HG03432 (cell line): Measurements from ENCODE around the gene EXOC8.
A peak's percentile ranks its signal among the peaks of the same experiment; 100 is the strongest.

Source experiments
- ATAC-seq: cut with Tn5 transposase; IDR thresholded peaks from one replicate; pipeline ENCODE4 v1.9.1; 2021; ENCODE audit warnings: mild to moderate bottlenecking, moderate library complexity; ENCODE audit not compliant: unreplicated experiment

The EXOC8 gene

DNA sequence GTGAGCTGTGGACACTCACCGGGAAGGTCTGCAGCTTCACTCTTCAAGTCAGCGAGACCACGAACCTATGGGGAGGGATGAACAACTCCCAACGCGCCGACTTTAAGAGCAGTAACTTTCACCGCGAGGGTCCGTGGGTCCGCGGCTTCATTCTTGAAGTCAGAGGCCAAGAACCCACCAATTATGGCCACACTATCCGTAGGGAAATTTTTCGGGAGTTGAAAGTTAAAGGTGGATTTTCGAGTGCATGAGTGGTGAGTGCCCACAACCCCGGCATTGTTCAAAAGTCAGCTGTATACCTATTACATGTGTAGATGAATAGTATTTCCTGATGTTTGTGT is 19.7 kb downstream of the EXOC8 start:
- no peak for ATAC-seq

DNA sequence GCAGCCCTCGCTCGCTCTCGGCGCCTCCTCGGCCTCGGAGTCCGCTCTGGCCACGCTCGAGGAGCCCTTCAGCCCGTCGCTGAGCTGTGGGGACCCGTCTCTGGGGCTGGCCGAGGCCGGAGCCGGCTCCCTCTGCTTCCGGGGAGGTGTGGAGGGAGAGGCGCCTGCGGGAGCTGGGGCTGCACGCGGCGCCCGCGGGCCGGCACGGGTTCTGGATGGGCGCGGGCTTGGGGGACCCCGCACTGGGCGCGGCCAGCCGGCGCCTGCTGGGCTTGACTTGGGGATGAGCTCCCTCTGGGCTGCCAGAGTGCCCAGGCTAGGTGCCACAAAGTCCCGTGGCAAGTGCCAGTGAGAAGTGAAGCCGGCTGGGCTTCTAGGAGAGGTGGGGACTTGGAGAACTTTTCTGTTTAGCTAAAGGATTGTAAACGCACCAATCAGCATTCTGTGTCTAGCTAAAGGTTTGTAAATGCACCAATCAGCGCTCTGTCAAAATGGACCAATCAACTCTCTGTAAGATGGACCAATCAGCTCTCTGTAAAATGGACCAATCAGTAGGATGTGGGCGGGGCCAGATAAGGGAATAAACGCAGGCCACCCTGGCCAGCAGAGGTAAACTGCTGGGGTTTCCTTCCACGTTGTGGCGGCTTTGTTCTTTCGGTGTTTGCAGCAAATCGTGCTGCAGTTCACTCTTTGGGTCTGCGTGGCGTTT is 20.2 kb downstream of the EXOC8 start:
- no peak for ATAC-seq

DNA sequence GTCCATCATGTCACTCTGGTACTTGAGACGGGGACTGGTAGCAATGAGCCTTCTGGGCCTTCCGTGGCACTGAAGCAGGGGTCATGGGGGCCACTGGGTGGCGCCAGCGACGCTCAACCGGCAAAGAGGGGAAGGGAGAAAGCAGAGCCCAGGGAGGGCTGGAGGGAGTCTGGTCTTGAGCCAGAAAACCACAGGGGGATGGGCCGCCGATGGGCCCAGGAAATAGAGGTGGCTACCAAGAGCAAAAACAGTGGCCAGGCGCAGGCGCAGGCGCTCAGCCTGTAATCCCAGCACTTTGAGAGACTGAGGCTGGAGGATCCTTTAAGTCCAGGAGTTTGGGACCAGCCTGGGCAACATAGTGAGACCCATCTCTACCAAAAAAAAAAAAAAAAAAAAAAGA is 21.8 kb downstream of the EXOC8 start:
- ATAC-seq = peak; percentile 96

DNA sequence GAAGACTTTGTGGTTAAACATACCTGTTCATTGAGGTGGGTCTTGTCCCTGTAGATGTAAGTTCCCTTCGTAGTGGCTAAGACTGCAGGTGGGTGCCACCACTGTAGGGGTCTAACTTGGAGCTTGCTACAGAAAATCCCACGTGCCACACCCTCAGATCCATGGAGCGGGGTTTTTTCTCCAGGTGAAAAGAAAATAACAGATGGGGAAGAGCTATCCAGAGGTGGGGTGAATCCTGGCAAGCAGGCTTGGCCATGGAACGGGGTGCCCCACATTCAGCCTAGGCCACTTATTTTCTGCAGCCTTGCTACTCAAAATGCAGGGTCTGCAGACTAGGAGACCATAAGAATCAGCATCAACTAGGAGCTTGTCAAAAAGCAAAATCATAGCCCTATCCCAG is 24.0 kb downstream of the EXOC8 start:
- no peak for ATAC-seq

DNA sequence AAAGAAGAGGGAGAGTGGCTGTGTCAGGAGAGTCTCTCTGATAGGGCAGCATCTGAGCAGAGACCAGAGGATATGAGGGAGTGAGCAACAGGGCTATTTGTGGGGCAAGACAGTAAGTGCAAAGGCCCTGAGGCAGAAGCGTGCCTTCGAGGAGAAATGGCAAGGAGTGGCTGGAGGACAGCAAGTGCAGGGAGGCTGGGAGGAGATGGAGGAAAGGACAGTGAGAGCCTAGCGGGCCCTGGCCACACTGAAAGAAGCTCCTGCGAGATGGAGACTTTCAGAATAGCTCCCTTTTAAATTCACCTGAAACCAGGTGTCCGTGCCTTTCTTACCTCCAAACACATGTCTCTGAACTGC is 25.2 kb downstream of the EXOC8 start:
- no peak for ATAC-seq

DNA sequence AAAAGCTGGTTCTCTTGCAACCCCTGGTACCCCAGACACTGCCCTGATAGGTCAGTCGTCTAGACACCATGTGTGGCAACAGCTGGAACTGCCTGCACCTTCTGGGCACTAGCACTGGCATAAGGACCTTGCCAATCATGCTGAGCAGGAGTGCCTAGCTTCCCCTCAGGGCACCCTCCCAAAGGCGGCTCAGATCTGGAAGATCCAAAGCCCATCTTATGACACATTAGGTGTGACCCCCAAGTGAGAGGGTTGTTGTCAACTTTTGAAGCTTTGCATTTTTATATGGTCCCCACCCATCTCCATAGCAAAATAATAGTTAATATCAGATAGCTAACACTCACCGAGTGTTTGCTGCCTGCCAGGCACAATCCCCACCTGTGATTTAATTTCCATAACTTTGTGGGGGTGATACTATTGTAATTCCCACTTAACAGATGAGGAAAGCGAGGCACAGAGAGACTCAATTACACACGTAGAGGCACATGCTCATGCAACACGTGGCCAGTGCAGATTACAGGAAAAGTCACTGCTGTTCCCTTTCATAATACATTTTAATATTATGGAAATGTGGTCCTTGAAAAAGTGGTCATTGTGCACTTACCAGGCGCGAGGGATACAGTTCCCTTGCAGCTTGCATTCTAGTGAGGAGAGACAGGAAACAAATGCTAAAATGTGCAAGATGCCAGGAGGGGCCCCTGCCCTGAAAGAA is 25.8 kb downstream of the EXOC8 start:
- ATAC-seq = no peak

DNA sequence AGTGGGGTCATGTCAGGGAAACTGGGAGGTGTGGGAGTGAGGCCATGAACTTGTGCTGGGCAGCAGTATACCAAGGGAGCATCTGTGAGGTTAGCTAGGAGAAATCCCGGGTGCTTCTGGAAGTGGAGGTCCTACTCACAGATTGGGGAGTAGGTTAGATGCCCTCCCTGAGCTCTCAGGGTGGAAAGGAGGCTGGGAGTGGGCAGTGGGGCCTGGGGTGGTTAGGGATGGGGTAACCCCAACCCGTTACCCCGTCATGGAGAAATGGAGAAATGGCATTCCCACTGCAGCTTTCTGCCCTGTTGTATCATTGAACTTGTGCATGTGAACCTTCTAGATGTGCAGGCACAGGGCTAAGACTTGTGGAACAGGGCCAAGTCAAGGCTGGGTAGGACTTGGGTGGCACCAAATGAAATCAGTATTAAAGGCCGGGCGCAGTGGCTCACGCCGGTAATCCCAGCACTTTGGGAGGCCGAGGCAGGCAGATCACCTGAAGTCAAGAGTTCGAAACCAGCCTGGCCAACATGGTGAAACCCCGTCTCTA is 27.2 kb downstream of the EXOC8 start:
- ATAC-seq = no peak

DNA sequence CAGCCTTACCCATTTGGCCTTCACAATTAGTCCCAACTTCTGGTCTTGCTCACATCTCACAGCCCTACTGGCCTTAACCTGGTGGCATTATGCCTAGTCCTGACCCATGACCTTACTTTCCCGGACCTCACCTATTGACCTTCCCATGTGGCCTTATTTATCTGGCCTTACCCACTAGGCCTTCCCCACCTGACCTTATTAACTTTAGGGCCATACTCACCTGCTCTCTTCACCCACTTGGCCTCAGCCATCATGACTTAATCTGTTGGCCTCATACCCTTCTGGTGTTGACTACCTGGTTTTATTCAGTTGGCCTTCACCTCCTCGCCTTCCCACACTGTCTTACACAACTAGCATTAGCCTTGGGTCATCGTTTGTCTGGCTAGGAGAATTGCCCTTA is 35.7 kb downstream of the EXOC8 start:
- ATAC-seq = no peak

DNA sequence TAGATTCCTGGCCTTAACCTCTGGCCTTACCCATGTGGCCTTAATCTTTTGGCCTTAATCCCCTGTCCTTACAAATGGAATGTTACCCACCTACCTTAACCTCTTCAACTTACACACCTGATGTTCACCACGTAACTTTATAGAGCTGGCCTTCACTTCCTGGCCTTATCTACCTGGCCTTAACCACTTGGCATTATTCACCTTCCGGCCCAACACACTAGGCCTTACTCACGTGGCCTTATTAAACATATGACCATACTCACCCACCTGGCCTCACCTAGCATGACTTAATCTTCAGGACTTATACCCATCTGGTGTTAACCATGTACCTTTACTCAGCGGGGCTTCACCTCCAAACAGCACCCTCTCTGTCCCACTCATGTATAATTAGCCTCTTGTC is 41.7 kb downstream of the EXOC8 start:
- ATAC-seq = no peak

DNA sequence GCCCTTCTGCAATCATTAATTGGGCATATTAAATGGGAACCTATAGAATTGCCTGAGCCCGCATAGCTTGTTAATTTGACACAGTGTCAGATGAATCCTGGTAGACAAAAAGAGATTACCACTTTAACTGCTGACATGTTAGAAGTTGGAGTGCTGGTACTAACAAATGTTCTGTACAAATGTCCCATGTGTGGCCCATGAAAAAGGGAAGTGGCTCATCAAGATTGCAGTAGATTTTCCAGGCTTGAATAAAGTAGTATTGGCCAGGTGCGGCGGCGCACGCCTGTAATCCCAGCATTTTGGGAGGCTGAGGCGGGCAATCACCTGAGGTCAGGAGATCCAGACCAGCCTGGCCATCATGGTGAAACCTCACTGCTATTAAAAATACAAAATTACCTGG is 51.0 kb downstream of the EXOC8 start:
- no peak for ATAC-seq

DNA sequence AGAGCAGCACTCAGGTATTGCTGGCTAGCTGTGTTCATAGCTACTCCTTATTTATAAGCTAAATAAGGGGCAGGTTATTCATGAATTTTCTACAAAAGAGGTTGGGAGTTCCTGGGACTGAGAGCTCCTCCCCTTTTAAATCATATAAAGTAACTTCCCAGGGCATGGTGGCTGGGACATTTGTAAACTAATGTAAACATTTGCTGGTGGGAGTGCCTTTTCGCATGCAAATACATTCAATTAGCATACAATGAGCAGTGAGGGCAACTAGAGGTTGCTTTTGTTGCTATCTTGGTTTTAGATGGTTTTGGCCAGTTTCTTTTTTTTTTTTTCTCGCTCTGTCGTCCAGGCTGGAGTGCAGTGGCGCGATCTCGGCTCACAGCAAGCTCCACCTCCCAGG is 53.2 kb downstream of the EXOC8 start:
- no peak for ATAC-seq
